Suprapubic skin (tissue), 3 donors: ENCODE results near the gene PUS7.

ENCODE experiments used
- POLR2A ChIP-seq, 2 donors: fragments of 450-650 bp; IDR thresholded peaks; one replicate each; pipeline ENCODE4 v1.6.1; 2017; ENCODE audit warnings: antibody characterized with exemption in 2 of 2, mild to moderate bottlenecking in 2 of 2, moderate library complexity in 2 of 2
- TF ChIP-seq, protein P1 (sequence below), 2 donors: fragments of 200-600 bp in 1 of 2; fragments of 450-650 bp in 1 of 2; sonication (generic) in 1 of 2; IDR thresholded peaks; one replicate each; pipeline ENCODE4 v1.5.1; 2016 to 2019; ENCODE audit warnings: antibody characterized with exemption in 2 of 2, mild to moderate bottlenecking in 1 of 2, moderate library complexity in 1 of 2

DNA sequence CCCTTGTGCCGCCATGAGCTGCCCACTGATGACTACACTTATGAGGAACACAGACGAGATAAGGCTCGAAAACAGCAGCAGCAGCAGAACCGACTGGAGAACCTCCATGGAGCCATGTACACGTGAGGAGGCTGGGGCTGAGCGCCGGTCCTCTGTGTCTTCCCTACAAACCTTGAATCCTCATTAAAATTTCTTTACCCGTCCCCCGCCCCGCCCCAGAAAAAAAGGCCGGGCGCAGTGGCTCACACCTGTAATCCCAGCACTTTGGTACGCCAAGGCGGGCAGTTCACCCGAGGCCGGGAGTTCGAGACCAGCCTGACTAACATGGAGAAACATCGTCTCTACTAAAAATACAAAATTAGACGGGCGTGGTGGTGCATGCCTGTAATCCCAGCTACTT lies 8.5 kb upstream of the PUS7 start:
- TF ChIP-seq POLR2A (IDR thresholded peaks at IDR 0.05): no peak
- TF ChIP-seq, protein P1, sequence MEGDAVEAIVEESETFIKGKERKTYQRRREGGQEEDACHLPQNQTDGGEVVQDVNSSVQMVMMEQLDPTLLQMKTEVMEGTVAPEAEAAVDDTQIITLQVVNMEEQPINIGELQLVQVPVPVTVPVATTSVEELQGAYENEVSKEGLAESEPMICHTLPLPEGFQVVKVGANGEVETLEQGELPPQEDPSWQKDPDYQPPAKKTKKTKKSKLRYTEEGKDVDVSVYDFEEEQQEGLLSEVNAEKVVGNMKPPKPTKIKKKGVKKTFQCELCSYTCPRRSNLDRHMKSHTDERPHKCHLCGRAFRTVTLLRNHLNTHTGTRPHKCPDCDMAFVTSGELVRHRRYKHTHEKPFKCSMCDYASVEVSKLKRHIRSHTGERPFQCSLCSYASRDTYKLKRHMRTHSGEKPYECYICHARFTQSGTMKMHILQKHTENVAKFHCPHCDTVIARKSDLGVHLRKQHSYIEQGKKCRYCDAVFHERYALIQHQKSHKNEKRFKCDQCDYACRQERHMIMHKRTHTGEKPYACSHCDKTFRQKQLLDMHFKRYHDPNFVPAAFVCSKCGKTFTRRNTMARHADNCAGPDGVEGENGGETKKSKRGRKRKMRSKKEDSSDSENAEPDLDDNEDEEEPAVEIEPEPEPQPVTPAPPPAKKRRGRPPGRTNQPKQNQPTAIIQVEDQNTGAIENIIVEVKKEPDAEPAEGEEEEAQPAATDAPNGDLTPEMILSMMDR (IDR thresholded peaks at IDR 0.05): no peak
